WTC11 (cell line): ENCODE results near the gene ZSWIM2.

Experiments
- FOXJ3 ChIP-seq: sonication (generic); formaldehyde crosslinking; IDR thresholded peaks from 2 replicates; pipeline ENCODE4 v1.9.0; 2021; ENCODE audit warnings: missing genetic modification reagents, mild to moderate bottlenecking, borderline replicate concordance
- NFE2L1 ChIP-seq: sonication (generic); formaldehyde crosslinking; IDR thresholded peaks from 2 replicates; pipeline ENCODE4 v1.8.1; 2023; ENCODE audit warnings: missing genetic modification reagents
- NFYB ChIP-seq: sonication (generic); formaldehyde crosslinking; conservative IDR thresholded peaks from 2 replicates; pipeline ENCODE4 v1.8.0; 2022; ENCODE audit warnings: low read depth, missing genetic modification reagents
- NR1H2 ChIP-seq: sonication (generic); formaldehyde crosslinking; IDR thresholded peaks from 2 replicates; pipeline ENCODE4 v1.9.0; 2021; ENCODE audit warnings: mild to moderate bottlenecking, moderate library complexity, missing genetic modification reagents
- NR3C1 ChIP-seq: sonication (generic); formaldehyde crosslinking; conservative IDR thresholded peaks from 2 replicates; pipeline ENCODE4 v1.8.1; 2023; ENCODE audit warnings: low read depth, mild to moderate bottlenecking, missing genetic modification reagents
- RELA ChIP-seq: sonication (generic); formaldehyde crosslinking; IDR thresholded peaks from 2 replicates; pipeline ENCODE4 v1.8.1; 2022; ENCODE audit warnings: missing genetic modification reagents, mild to moderate bottlenecking, borderline replicate concordance
- ZNF232 ChIP-seq: sonication (generic); formaldehyde crosslinking; IDR thresholded peaks from 2 replicates; pipeline ENCODE4 v1.8.0; 2022; ENCODE audit warnings: mild to moderate bottlenecking, missing genetic modification reagents
- TF ChIP-seq, protein P1 (sequence below): sonication (generic); formaldehyde crosslinking; IDR thresholded peaks from 2 replicates; pipeline ENCODE4 v1.8.0; 2022; ENCODE audit warnings: mild to moderate bottlenecking, missing genetic modification reagents
- TF ChIP-seq, protein P2 (sequence below): sonication (generic); formaldehyde crosslinking; conservative IDR thresholded peaks from 2 replicates; pipeline ENCODE4 v1.8.1; 2023; ENCODE audit warnings: mild to moderate bottlenecking, low read depth, missing genetic modification reagents, moderate library complexity
- TF ChIP-seq, protein P3 (sequence below): sonication (generic); formaldehyde crosslinking; IDR thresholded peaks from 2 replicates; pipeline ENCODE4 v1.8.1; 2023; ENCODE audit warnings: mild to moderate bottlenecking, missing genetic modification reagents, moderate library complexity
- TF ChIP-seq, protein P4 (sequence below): fragments of 200-600 bp; IDR thresholded peaks from 2 replicates; pipeline ENCODE4 v1.8.0; 2022; ENCODE audit warnings: antibody characterized with exemption
- TF ChIP-seq, protein P5 (sequence below): sonication (generic); formaldehyde crosslinking; IDR thresholded peaks from 2 replicates; pipeline ENCODE4 v1.8.1; 2023; ENCODE audit warnings: mild to moderate bottlenecking, missing genetic modification reagents, moderate library complexity
- TF ChIP-seq, protein P6 (sequence below): sonication (generic); formaldehyde crosslinking; IDR thresholded peaks from 2 replicates; pipeline ENCODE4 v1.8.0; 2022; ENCODE audit warnings: missing genetic modification reagents

DNA sequence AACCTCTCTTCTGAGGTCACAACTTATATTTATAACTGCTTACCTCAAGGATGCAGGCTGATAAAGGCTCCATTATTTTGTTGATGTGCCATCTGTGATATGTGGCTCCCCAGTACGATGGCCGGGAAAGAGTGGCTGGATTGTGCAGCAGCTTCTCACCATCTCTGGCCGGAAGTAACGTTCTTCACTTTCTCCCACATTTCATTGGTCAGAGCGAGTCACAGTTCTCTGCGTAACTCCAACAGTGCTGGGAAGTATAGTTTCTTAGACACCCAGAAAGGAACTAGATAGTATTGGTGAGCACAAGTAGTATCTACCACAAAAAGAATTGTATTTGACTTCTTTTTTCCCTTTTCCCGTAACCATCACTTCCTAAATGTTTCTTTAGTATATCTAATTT is 28.7 kb downstream of the ZSWIM2 start:
- TF ChIP-seq, protein P1, sequence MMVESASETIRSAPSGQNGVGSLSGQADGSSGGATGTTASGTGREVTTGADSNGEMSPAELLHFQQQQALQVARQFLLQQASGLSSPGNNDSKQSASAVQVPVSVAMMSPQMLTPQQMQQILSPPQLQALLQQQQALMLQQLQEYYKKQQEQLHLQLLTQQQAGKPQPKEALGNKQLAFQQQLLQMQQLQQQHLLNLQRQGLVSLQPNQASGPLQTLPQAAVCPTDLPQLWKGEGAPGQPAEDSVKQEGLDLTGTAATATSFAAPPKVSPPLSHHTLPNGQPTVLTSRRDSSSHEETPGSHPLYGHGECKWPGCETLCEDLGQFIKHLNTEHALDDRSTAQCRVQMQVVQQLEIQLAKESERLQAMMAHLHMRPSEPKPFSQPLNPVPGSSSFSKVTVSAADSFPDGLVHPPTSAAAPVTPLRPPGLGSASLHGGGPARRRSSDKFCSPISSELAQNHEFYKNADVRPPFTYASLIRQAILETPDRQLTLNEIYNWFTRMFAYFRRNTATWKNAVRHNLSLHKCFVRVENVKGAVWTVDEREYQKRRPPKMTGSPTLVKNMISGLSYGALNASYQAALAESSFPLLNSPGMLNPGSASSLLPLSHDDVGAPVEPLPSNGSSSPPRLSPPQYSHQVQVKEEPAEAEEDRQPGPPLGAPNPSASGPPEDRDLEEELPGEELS (CRISPR knock-in tag), result no peak
- TF ChIP-seq ZNF232 (CRISPR knock-in tag) (no peak), RELA (CRISPR knock-in tag) (no peak), NR1H2 (no peak), NFE2L1 (CRISPR knock-in tag) (no peak), NFYB (CRISPR knock-in tag) (no peak), NR3C1 (CRISPR knock-in tag) (no peak), FOXJ3 (no peak)
- TF ChIP-seq, protein P2, sequence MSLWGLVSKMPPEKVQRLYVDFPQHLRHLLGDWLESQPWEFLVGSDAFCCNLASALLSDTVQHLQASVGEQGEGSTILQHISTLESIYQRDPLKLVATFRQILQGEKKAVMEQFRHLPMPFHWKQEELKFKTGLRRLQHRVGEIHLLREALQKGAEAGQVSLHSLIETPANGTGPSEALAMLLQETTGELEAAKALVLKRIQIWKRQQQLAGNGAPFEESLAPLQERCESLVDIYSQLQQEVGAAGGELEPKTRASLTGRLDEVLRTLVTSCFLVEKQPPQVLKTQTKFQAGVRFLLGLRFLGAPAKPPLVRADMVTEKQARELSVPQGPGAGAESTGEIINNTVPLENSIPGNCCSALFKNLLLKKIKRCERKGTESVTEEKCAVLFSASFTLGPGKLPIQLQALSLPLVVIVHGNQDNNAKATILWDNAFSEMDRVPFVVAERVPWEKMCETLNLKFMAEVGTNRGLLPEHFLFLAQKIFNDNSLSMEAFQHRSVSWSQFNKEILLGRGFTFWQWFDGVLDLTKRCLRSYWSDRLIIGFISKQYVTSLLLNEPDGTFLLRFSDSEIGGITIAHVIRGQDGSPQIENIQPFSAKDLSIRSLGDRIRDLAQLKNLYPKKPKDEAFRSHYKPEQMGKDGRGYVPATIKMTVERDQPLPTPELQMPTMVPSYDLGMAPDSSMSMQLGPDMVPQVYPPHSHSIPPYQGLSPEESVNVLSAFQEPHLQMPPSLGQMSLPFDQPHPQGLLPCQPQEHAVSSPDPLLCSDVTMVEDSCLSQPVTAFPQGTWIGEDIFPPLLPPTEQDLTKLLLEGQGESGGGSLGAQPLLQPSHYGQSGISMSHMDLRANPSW (CRISPR knock-in tag), result no peak
- TF ChIP-seq, protein P3, sequence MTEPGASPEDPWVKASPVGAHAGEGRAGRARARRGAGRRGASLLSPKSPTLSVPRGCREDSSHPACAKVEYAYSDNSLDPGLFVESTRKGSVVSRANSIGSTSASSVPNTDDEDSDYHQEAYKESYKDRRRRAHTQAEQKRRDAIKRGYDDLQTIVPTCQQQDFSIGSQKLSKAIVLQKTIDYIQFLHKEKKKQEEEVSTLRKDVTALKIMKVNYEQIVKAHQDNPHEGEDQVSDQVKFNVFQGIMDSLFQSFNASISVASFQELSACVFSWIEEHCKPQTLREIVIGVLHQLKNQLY (CRISPR knock-in tag), result no peak
- TF ChIP-seq, protein P4, sequence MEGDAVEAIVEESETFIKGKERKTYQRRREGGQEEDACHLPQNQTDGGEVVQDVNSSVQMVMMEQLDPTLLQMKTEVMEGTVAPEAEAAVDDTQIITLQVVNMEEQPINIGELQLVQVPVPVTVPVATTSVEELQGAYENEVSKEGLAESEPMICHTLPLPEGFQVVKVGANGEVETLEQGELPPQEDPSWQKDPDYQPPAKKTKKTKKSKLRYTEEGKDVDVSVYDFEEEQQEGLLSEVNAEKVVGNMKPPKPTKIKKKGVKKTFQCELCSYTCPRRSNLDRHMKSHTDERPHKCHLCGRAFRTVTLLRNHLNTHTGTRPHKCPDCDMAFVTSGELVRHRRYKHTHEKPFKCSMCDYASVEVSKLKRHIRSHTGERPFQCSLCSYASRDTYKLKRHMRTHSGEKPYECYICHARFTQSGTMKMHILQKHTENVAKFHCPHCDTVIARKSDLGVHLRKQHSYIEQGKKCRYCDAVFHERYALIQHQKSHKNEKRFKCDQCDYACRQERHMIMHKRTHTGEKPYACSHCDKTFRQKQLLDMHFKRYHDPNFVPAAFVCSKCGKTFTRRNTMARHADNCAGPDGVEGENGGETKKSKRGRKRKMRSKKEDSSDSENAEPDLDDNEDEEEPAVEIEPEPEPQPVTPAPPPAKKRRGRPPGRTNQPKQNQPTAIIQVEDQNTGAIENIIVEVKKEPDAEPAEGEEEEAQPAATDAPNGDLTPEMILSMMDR, result no peak
- TF ChIP-seq, protein P5, sequence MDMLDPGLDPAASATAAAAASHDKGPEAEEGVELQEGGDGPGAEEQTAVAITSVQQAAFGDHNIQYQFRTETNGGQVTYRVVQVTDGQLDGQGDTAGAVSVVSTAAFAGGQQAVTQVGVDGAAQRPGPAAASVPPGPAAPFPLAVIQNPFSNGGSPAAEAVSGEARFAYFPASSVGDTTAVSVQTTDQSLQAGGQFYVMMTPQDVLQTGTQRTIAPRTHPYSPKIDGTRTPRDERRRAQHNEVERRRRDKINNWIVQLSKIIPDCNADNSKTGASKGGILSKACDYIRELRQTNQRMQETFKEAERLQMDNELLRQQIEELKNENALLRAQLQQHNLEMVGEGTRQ (CRISPR knock-in tag), result no peak
- TF ChIP-seq, protein P6, sequence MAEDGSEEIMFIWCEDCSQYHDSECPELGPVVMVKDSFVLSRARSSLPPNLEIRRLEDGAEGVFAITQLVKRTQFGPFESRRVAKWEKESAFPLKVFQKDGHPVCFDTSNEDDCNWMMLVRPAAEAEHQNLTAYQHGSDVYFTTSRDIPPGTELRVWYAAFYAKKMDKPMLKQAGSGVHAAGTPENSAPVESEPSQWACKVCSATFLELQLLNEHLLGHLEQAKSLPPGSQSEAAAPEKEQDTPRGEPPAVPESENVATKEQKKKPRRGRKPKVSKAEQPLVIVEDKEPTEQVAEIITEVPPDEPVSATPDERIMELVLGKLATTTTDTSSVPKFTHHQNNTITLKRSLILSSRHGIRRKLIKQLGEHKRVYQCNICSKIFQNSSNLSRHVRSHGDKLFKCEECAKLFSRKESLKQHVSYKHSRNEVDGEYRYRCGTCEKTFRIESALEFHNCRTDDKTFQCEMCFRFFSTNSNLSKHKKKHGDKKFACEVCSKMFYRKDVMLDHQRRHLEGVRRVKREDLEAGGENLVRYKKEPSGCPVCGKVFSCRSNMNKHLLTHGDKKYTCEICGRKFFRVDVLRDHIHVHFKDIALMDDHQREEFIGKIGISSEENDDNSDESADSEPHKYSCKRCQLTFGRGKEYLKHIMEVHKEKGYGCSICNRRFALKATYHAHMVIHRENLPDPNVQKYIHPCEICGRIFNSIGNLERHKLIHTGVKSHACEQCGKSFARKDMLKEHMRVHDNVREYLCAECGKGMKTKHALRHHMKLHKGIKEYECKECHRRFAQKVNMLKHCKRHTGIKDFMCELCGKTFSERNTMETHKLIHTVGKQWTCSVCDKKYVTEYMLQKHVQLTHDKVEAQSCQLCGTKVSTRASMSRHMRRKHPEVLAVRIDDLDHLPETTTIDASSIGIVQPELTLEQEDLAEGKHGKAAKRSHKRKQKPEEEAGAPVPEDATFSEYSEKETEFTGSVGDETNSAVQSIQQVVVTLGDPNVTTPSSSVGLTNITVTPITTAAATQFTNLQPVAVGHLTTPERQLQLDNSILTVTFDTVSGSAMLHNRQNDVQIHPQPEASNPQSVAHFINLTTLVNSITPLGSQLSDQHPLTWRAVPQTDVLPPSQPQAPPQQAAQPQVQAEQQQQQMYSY (CRISPR knock-in tag), result no peak
